ENCODE results near the gene RYR1.

GRCh38 chr19:38445362-38445761, 11.9 kb downstream of the RYR1 start:
- TF ChIP-seq USF1 (IDR thresholded peaks at IDR 0.05; ENCODE audit: borderline replicate concordance, low read depth) (no peak), POLR2AphosphoS5 (IDR thresholded peaks at IDR 0.05; ENCODE audit: low read depth, low read length) (no peak), GABPA (IDR thresholded peaks at IDR 0.05; ENCODE audit: low read depth) (no peak), CTCF (IDR thresholded peaks at IDR 0.05) (no peak)

Measured in SK-N-SH (cell line).